Prostate gland (tissue), 2 donors: ENCODE measurements around the gene INTS7. TPM values are rescaled to one million over a fixed set of nuclear protein-coding genes. Genes with fewer than 3 reads are reported as not detected.

Experiments
- DNase-seq: peaks from one replicate; pipeline ENCODE4 v3.0.0-alpha.2; 2019; ENCODE audit warnings: low spot score
- H3K27ac ChIP-seq, 2 donors: fragments of 200-600 bp; sonication (generic); 2 replicates each; pipeline ENCODE4 v1.5.1; 2017 to 2019
- H3K27me3 ChIP-seq: fragments of 200-600 bp; sonication (generic); replicated peaks from 2 replicates; pipeline ENCODE4 v1.5.1; 2019; ENCODE audit not compliant: insufficient read depth
- H3K36me3 ChIP-seq, 2 donors: fragments of 200-600 bp; sonication (generic); 1 replicate in 1 of 2; 2 replicates in 1 of 2; pipeline versions ENCODE4 v1.5.1 to v1.8.1; 2017 to 2019
- H3K4me1 ChIP-seq: fragments of 200-600 bp; sonication (generic); replicated peaks from 2 replicates; pipeline ENCODE4 v1.5.1; 2019
- H3K4me3 ChIP-seq, 2 donors: fragments of 200-600 bp; sonication (generic); 2 replicates each; pipeline ENCODE4 v1.5.1; 2017 to 2019
- H3K9me3 ChIP-seq: fragments of 200-600 bp; sonication (generic); 2 replicates; pipeline ENCODE4 v1.5.1; 2017
- CTCF ChIP-seq, 4 experiments: fragments of 200-600 bp in 2 of 4; fragments of 450-650 bp in 2 of 4; sonication (generic) in 2 of 4; IDR thresholded peaks; 1 replicate in 3 of 4; 2 replicates in 1 of 4; pipeline ENCODE4 v1.5.1; 2016 to 2019; ENCODE audit warnings: antibody characterized with exemption in 4 of 4, mild to moderate bottlenecking in 2 of 4, moderate library complexity in 2 of 4
- POLR2A ChIP-seq: fragments of 450-650 bp; IDR thresholded peaks from one replicate; pipeline ENCODE4 v1.6.1; 2016; ENCODE audit warnings: antibody characterized with exemption, mild to moderate bottlenecking
- POLR2AphosphoS5 ChIP-seq: sonication (generic); formaldehyde crosslinking; IDR thresholded peaks from one replicate; pipeline ENCODE4 v1.6.1; 2017; ENCODE audit warnings: antibody characterized with exemption
- WGBS: methylation state at CpG from one replicate; pipeline ENCODE4 v1.1.5; 2018; 5-methylcytosine and 5-hydroxymethylcytosine counted together
- intact Hi-C: fragments of 100-400 bp; cut with DNase I; formaldehyde crosslinking; loops from one replicate; pipeline ENCODE4 v1.14.2; 2022
- total RNA-seq, 2 donors: library from RNA; depleted of rRNA; stranded (reverse); fragments of >200 nt; gene quantifications; one replicate each; pipeline ENCODE4 v1.1.0, GENCODE V29; 2016

Gene INTS7
- total RNA-seq, 2 donors from 2014 or later: 12.5 to 15.5 TPM

- no peaks in the 10 kb centered on the region for H3K27me3 ChIP-seq
- no peaks in the 10 kb centered on the region for H3K4me1 ChIP-seq
- no peaks in the 10 kb centered on the region for H3K9me3 ChIP-seq
- no peaks in the 10 kb centered on the region for H3K36me3 ChIP-seq
- TF ChIP-seq POLR2A (no peak), CTCF (IDR thresholded peaks at IDR 0.05) (no peak), POLR2AphosphoS5 (no peak)
- no peak overlapping the region for H3K27ac ChIP-seq
- WGBS: 62% methylated on average over 4 of the region's 4 CpGs
- intact Hi-C loops: no loop called here
- H3K4me3 ChIP-seq: no peak overlapping the region
- no peak for DNase-seq
Observed at GRCh38 chr1:211902624-211903291, 132.6 kb downstream of the INTS7 start.

- DNase-seq: no peak
- Histone ChIP-seq H3K4me3 (no peak overlapping the region), H3K27me3 (no peaks in the 10 kb centered on the region), H3K9me3 (no peaks in the 10 kb centered on the region), H3K36me3 (no peaks in the 10 kb centered on the region), H3K4me1 (no peaks in the 10 kb centered on the region), H3K27ac (no peak overlapping the region)
- WGBS: 90% methylated on average over 2 of the region's 2 CpGs
- intact Hi-C loops: no loop called here
- TF ChIP-seq CTCF (IDR thresholded peaks at IDR 0.05) (no peak), POLR2A (no peak)
Observed at GRCh38 chr1:211901945-211902344, 133.4 kb downstream of the INTS7 start.

- no peaks in the 10 kb centered on the region for H3K4me1 ChIP-seq
- intact Hi-C loops: no loop called here
- WGBS: 94% methylated on average over 2 of the region's 2 CpGs
- H3K36me3 ChIP-seq: no peaks in the 10 kb centered on the region
- no peak overlapping the region for H3K27ac ChIP-seq
- no peak for DNase-seq
- no peaks in the 10 kb centered on the region for H3K9me3 ChIP-seq
- H3K4me3 ChIP-seq: no peak overlapping the region
- H3K27me3 ChIP-seq: no peaks in the 10 kb centered on the region
- TF ChIP-seq POLR2A (no peak), CTCF (IDR thresholded peaks at IDR 0.05) (no peak), POLR2AphosphoS5 (no peak)
Observed at GRCh38 chr1:211900441-211900840, 134.9 kb downstream of the INTS7 start.

- DNase-seq: no peak
- 52% methylated on average over 9 of the region's 9 CpGs for WGBS
- no peak overlapping the region for H3K4me3 ChIP-seq
- H3K4me1 ChIP-seq: no peaks in the 10 kb centered on the region
- intact Hi-C loops: no loop called here
- H3K36me3 ChIP-seq: no peaks in the 10 kb centered on the region
- no peak for TF ChIP-seq CTCF (IDR thresholded peaks at IDR 0.05)
- TF ChIP-seq POLR2AphosphoS5: no peak
- no peak for TF ChIP-seq POLR2A
- H3K27me3 ChIP-seq: no peaks in the 10 kb centered on the region
- H3K27ac ChIP-seq: no peak overlapping the region
- H3K9me3 ChIP-seq: no peaks in the 10 kb centered on the region
Observed at GRCh38 chr1:211896958-211897357, 138.4 kb downstream of the INTS7 start.

GRCh38 chr1:211895126-211895759 is 140.1 kb downstream of the INTS7 start:
- DNase-seq: no peak
- no peak overlapping the region for H3K4me3 ChIP-seq
- no peaks in the 10 kb centered on the region for H3K36me3 ChIP-seq
- H3K27ac ChIP-seq: no peak overlapping the region
- 52% methylated on average over 3 of the region's 3 CpGs for WGBS
- no peaks in the 10 kb centered on the region for H3K9me3 ChIP-seq
- H3K27me3 ChIP-seq: no peaks in the 10 kb centered on the region
- TF ChIP-seq POLR2A (no peak), POLR2AphosphoS5 (no peak), CTCF (IDR thresholded peaks at IDR 0.05) (no peak)
- intact Hi-C loops: no loop called here
- H3K4me1 ChIP-seq: no peaks in the 10 kb centered on the region
